Activated CD4-positive, alpha-beta T cell treated with anti-CD3 and anti-CD28 coated beads, Interleukin-2, amount 10 ng/mL, durations not matched to agents 24 days and 14 days (primary cell): ENCODE data around the gene MAPT. TPM values are rescaled to one million over a fixed set of nuclear protein-coding genes. Genes with fewer than 3 reads are reported as not detected.
"Not testable (repeated sequence)": the region's sequence is repeated elsewhere in the genome, so short reads cannot be mapped to it uniquely, and the experiment has no call there.

Source experiments
- DNase-seq: peaks from one replicate; pipeline ENCODE4 v3.0.0; 2022
- H3K27ac Mint-ChIP-seq: one replicate; pipeline ENCODE4 v1.8.0; 2022; ENCODE audit warnings: mild to moderate bottlenecking, mixed read lengths
- H3K27me3 Mint-ChIP-seq: one replicate; pipeline ENCODE4 v1.8.0; 2022; ENCODE audit warnings: mixed read lengths
- H3K36me3 Mint-ChIP-seq: one replicate; pipeline ENCODE4 v1.8.0; 2022; ENCODE audit warnings: low read depth, mild to moderate bottlenecking, mixed read lengths
- H3K4me1 Mint-ChIP-seq: one replicate; pipeline ENCODE4 v1.8.0; 2021; ENCODE audit warnings: mixed read lengths
- H3K4me3 Mint-ChIP-seq: one replicate; pipeline ENCODE4 v1.8.0; 2022; ENCODE audit warnings: mild to moderate bottlenecking, moderate library complexity, mixed read lengths
- H3K9me3 Mint-ChIP-seq: one replicate; pipeline ENCODE4 v1.8.0; 2021; ENCODE audit warnings: mixed read lengths
- intact Hi-C: fragments of 100-400 bp; cut with micrococcal nuclease; formaldehyde crosslinking; loops from one replicate; pipeline ENCODE4 v1.15.1; 2023
- total RNA-seq: library from RNA; stranded (reverse); gene quantifications from 2 replicates; pipeline ENCODE4 v1.2.3, GENCODE V29; 2022

Gene MAPT
- total RNA-seq, 1 donor from 2014 or later, result 0.37 TPM

- no peaks in the 10 kb centered on the region for H3K9me3 Mint-ChIP-seq
- H3K4me3 Mint-ChIP-seq, result no peak overlapping the region
- no peak for DNase-seq
- peaks cover 13% of the 10 kb centered on the region for H3K27me3 Mint-ChIP-seq
- intact Hi-C loops, result no loop called here
- H3K4me1 Mint-ChIP-seq, result peaks cover 4% of the 10 kb centered on the region
- H3K27ac Mint-ChIP-seq, result no peak overlapping the region
- H3K36me3 Mint-ChIP-seq, result no peaks in the 10 kb centered on the region
Measured at GRCh38 chr17:45851464-45851863, 42.9 kb upstream of the MAPT start.

DNA sequence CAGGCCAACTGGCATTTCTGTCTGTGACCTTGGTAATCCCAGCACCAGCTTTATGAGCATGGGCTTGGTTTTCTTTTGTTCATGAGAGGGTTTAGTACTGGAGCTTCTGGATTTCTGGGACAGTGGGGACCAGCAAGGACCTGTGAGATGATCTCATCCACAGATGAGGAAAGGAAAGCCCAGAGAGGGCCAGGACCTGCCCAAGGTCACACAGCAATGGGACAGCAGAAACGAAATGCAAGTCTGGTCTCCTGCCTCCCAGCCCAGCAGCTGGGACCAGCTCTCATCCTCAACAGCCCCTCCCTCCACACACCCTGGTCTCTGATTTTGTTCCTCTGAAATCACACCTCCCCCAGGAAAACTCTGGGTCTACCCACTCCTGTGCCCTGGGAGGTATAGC lies 42.5 kb upstream of the MAPT start:
- DNase-seq, result no peak
- no peak overlapping the region for H3K4me3 Mint-ChIP-seq
- H3K9me3 Mint-ChIP-seq, result no peaks in the 10 kb centered on the region
- intact Hi-C loops, result no loop called here
- H3K36me3 Mint-ChIP-seq, result no peaks in the 10 kb centered on the region
- peaks cover 4% of the 10 kb centered on the region for H3K4me1 Mint-ChIP-seq
- peaks cover 13% of the 10 kb centered on the region for H3K27me3 Mint-ChIP-seq
- H3K27ac Mint-ChIP-seq, result no peak overlapping the region

GRCh38 chr17:45852535-45853297 lies 41.6 kb upstream of the MAPT start:
- H3K4me3 Mint-ChIP-seq, result no peak overlapping the region
- peak; percentile 87 for DNase-seq
- peaks cover 4% of the 10 kb centered on the region for H3K4me1 Mint-ChIP-seq
- no peak overlapping the region for H3K27ac Mint-ChIP-seq
- H3K36me3 Mint-ChIP-seq, result no peaks in the 10 kb centered on the region
- peaks cover 13% of the 10 kb centered on the region for H3K27me3 Mint-ChIP-seq
- intact Hi-C loops, result no loop called here
- H3K9me3 Mint-ChIP-seq, result no peaks in the 10 kb centered on the region

DNA sequence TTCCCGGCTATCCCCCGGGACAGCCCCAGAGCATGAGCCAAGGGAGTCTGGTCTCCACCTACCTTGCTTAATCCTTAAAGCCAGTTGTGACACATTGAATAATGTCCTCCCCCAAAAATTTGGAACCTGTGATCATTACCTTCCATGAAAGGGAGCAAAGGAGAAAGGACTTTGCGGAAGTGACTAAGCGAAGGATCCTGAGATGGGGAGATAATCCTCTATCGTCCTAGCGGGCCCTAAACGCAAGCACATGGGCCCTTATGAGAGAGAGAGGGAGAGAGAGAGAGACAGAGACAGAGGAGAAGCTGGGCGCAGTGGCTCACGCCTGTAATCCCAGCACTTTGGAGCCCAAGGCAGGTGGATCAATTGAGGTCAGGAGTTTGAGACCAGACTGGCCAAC lies 40.1 kb upstream of the MAPT start:
- H3K9me3 Mint-ChIP-seq, result no peaks in the 10 kb centered on the region
- intact Hi-C loops, result no loop called here
- peaks cover 15% of the 10 kb centered on the region for H3K27me3 Mint-ChIP-seq
- H3K36me3 Mint-ChIP-seq, result no peaks in the 10 kb centered on the region
- no peak overlapping the region for H3K4me3 Mint-ChIP-seq
- no peak for DNase-seq
- no peak overlapping the region for H3K27ac Mint-ChIP-seq
- H3K4me1 Mint-ChIP-seq, result peaks cover 4% of the 10 kb centered on the region

DNA sequence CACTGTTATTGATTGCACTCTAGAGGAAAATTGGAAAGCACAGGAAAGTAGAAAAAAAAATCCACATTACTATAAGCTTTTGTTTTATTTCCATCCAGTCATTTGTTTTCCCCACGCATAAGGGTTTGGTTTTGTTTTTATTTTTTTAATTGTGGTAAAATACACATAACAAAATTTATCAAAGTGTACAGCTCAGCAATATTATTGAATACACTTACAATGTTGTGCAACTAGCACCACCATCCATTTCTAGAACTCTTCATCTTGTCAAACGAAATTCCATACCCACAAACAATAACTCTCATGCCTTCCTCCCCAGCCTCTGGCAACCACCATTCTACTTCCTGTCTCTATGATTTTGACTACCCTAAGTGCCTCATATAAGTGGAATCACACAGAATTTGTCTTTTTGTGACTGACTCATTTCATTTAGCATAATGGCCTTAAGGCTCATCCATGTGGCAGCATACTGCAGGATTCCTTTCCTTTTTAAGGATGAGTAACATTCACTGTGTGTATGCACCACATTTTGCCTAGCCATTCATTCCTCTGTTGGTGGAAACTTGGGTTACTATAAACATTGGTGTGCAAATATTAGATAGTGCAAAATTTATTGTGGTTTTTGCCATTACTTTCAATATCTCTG lies 38.5 kb upstream of the MAPT start:
- H3K4me1 Mint-ChIP-seq, result peaks cover 4% of the 10 kb centered on the region
- no peaks in the 10 kb centered on the region for H3K36me3 Mint-ChIP-seq
- H3K9me3 Mint-ChIP-seq, result no peaks in the 10 kb centered on the region
- intact Hi-C loops, result no loop called here
- peaks cover 19% of the 10 kb centered on the region for H3K27me3 Mint-ChIP-seq
- DNase-seq, result no peak
- H3K27ac Mint-ChIP-seq, result no peak overlapping the region
- no peak overlapping the region for H3K4me3 Mint-ChIP-seq

GRCh38 chr17:45857977-45858708 lies 36.2 kb upstream of the MAPT start:
- intact Hi-C loops, result no loop called here
- H3K27ac Mint-ChIP-seq, result no peak overlapping the region
- peaks cover 12% of the 10 kb centered on the region for H3K27me3 Mint-ChIP-seq
- H3K36me3 Mint-ChIP-seq, result no peaks in the 10 kb centered on the region
- H3K4me1 Mint-ChIP-seq, result no peaks in the 10 kb centered on the region
- DNase-seq, result no peak
- no peak overlapping the region for H3K4me3 Mint-ChIP-seq
- H3K9me3 Mint-ChIP-seq, result no peaks in the 10 kb centered on the region

DNA sequence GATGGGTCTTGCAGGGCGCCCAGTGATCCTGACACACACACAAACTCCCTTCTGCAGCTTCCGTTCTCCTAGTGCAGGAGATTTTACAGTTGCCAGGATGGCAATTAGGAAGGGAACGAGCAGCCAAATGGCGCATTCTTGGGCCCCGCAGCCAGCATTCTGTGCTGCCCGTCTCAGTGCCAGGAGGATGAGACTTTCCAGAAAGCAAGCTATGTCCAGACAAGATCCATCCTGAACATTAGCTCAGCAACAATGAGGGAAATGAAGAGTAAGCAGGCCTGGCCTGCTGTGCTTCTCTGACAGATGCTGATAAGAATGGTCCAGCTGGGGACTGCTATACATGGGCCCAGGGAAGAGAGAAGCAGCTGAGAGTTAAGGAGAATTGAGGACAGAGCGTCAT lies 33.2 kb upstream of the MAPT start:
- no peak overlapping the region for H3K4me3 Mint-ChIP-seq
- no peaks in the 10 kb centered on the region for H3K36me3 Mint-ChIP-seq
- no peak for DNase-seq
- peaks cover 17% of the 10 kb centered on the region for H3K27me3 Mint-ChIP-seq
- peaks cover 8% of the 10 kb centered on the region for H3K4me1 Mint-ChIP-seq
- intact Hi-C loops, result no loop called here
- no peaks in the 10 kb centered on the region for H3K9me3 Mint-ChIP-seq
- no peak overlapping the region for H3K27ac Mint-ChIP-seq

DNA sequence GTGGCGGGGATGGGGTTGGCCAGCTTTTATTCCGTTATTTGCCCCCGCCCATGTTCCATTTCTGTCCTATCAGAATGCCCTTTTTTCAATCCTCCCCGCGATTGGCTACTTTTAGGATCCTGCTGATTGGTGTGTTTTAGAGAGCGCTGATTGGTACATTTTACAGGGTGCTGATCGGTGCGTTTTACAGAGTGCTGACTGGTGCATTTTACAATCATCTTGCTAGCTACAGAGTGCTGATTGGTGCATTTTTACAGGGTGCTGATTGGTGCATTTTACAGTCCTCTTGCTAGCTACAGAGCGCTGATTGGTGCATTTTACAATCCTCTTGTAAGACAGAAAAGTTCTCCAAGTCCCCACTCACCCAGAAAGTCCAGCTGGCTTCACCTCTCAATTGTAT lies 32.2 kb upstream of the MAPT start:
- DNase-seq, intact Hi-C loops, H3K9me3 Mint-ChIP-seq, H3K36me3 Mint-ChIP-seq, H3K4me1 Mint-ChIP-seq, H3K4me3 Mint-ChIP-seq, H3K27ac Mint-ChIP-seq: not testable (repeated sequence)
- H3K27me3 Mint-ChIP-seq, result peaks cover 19% of the 10 kb centered on the region

GRCh38 chr17:45863857-45864654 lies 30.3 kb upstream of the MAPT start:
- no peaks in the 10 kb centered on the region for H3K9me3 Mint-ChIP-seq
- DNase-seq, result peak; percentile 61
- no peak overlapping the region for H3K4me3 Mint-ChIP-seq
- peaks cover 17% of the 10 kb centered on the region for H3K27me3 Mint-ChIP-seq
- H3K27ac Mint-ChIP-seq, result no peak overlapping the region
- peaks cover 10% of the 10 kb centered on the region for H3K4me1 Mint-ChIP-seq
- H3K36me3 Mint-ChIP-seq, result no peaks in the 10 kb centered on the region
- intact Hi-C loops, result no loop called here

DNA sequence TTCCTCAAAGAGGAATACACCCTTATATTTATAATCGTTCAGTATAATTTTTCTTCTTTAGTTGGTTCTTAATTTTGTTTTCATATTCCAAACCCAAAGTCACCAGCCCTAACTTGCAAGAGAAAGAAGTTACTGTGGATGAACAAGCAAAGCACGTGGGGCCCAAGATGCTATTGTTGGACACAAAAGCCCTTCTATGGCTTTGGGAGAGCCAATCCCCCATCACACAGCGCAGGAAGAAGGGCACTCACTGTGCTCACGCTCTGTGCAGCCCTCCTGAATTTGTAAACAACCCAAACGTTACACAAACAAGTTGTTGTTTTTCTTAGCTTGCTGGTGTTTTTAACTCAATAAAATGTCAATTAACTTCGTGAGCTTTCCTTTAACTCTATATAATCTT lies 27.2 kb upstream of the MAPT start:
- Mint-ChIP-seq H3K27ac (no peak overlapping the region), H3K9me3 (no peaks in the 10 kb centered on the region), H3K4me3 (no peak overlapping the region), H3K4me1 (peaks cover 20% of the 10 kb centered on the region), H3K36me3 (no peaks in the 10 kb centered on the region), H3K27me3 (peaks cover 14% of the 10 kb centered on the region)
- intact Hi-C loops, result no loop called here
- DNase-seq, result no peak

DNA sequence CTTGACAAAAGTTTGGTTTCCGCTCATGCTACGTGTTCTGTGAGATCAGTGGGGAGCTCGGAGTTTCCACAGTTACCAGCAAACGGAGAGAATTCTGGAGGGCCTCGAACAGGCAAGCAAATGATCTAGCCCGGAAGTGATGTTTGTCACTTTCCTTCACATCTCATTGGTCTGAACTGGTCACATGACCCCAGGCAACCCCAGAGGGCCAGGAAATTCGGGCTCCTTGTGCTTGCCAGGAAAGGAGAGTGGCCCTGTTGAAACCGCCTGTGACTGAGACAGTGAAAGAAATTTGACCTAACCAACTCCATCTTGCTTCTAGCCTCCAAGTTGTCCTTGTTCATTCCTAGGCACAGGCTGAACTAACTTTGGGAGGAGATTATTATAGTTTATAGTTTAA lies 26.7 kb upstream of the MAPT start:
- H3K27me3 Mint-ChIP-seq, result peaks cover 14% of the 10 kb centered on the region
- H3K4me1 Mint-ChIP-seq, result peaks cover 20% of the 10 kb centered on the region
- no peak overlapping the region for H3K27ac Mint-ChIP-seq
- H3K4me3 Mint-ChIP-seq, result no peak overlapping the region
- no peaks in the 10 kb centered on the region for H3K9me3 Mint-ChIP-seq
- intact Hi-C loops, result no loop called here
- DNase-seq, result no peak
- no peaks in the 10 kb centered on the region for H3K36me3 Mint-ChIP-seq

DNA sequence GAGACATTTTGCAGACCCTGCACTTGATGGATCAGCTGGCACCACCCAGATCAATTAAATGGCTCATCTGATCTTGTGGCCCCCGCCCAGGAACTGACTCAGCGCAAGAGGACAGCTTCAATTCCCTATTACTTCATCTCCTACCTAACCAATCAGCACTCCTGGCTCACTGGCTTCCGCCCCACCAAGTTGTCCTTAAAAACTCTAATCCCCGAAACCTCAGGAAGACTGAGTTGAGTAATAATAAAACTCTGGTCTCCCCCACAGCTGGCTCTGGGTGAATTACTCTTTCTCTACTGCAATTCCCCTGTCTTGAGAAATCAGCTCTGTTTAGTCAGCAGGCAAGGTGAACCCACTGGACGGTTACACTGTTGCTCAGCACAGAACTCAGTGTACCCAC lies 26.1 kb upstream of the MAPT start:
- intact Hi-C loops, result no loop called here
- Mint-ChIP-seq H3K4me3 (no peak overlapping the region), H3K4me1 (peaks cover 20% of the 10 kb centered on the region), H3K36me3 (no peaks in the 10 kb centered on the region), H3K9me3 (no peaks in the 10 kb centered on the region), H3K27ac (no peak overlapping the region), H3K27me3 (peaks cover 10% of the 10 kb centered on the region)
- no peak for DNase-seq

DNA sequence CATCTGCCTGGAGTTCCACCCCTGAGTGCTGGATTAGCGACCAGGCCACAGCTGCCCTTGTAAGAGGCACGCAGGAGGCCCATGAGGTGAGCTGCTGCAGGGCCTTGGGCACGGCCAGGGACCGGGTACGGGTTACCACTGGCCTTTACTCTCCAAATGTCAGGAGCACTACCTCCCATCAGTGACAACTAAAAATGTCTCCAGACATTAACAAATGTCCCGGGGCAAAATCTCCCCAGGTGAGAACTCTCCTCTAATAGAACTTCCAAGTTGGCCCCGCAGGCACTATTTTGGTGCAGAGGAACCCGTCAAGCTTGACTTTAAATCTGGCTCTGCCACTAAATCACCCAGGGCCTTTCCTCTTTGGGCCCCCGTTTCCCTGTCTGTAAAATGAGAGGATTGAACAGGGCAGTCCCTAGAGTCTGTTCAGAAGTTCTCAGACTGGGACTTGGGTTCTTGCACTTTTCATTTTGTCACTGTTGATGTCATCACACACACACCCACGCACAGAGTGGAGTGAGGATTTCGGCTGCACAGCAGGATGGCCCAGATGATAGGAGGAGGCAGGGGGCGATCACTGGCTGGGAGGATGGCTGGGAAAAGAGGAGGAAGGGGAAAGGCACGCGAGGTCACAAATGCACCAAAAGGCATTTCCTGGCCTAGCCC lies 24.5 kb upstream of the MAPT start:
- Mint-ChIP-seq H3K4me1 (peaks cover 17% of the 10 kb centered on the region), H3K4me3 (no peak overlapping the region), H3K36me3 (no peaks in the 10 kb centered on the region), H3K27me3 (peaks cover 10% of the 10 kb centered on the region), H3K27ac (no peak overlapping the region), H3K9me3 (no peaks in the 10 kb centered on the region)
- no peak for DNase-seq
- intact Hi-C loops, result no loop called here
